ENCODE data around the gene CFAP157.

CFAP157 gene

DNA sequence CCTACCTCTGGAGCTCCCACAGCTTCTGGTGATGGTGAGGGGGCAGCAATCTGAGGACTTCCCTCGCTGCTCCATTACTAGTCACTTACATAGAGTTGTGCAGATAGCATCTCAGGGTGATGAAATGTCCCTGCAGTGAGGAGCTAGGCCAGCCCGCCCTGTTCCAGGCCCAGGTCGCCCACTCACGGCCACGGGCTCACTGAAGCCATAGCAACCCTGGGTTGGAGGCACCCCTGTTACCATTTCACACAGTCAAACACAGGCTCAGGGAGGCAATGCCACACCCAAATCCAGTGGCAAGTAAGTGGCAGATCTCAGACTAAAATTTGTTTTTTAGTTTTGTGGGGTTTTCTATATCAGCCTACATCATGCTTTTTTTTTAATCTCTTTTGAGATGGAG, 52.1 kb downstream of the CFAP157 start:
- no peak for DNase-seq (ENCODE audit: low read depth in 1 of 2, low spot score in 1 of 2)

GRCh38 chr9:127761061-127761460, 54.3 kb downstream of the CFAP157 start:
- DNase-seq (ENCODE audit: low read depth in 1 of 2, low spot score in 1 of 2), result no peak

DNA sequence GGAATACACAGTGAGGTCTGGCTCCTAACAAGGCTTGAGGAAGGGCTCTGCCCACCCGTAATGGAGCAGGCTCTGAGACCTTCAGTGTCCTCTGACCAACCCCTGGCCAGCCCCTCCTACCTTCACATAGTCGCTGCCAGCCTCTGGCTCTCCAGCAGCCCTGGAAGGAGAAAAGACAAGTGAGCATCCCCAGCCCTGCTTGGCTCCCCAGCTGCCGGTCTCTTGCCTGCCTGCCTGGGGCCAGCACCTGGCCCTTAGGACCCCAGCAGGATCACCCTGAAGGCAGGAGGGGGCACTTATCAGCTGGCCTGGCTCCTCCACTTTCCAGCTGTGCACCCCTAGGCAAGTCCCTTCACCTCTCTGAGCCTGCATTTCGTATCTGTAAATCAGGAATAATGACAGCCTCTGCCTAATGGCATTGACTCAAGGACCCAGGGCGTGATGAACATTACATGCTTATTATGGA, 54.7 kb downstream of the CFAP157 start:
- no peak for DNase-seq (ENCODE audit: low read depth in 1 of 2, low spot score in 1 of 2)

- DNase-seq (ENCODE audit: low read depth in 1 of 2, low spot score in 1 of 2), result no peak
Measured at GRCh38 chr9:127762111-127762676, 55.4 kb downstream of the CFAP157 start.

- no peak for DNase-seq (ENCODE audit: low read depth in 1 of 2, low spot score in 1 of 2)
Measured at GRCh38 chr9:127763918-127764384, 57.2 kb downstream of the CFAP157 start.

DNA sequence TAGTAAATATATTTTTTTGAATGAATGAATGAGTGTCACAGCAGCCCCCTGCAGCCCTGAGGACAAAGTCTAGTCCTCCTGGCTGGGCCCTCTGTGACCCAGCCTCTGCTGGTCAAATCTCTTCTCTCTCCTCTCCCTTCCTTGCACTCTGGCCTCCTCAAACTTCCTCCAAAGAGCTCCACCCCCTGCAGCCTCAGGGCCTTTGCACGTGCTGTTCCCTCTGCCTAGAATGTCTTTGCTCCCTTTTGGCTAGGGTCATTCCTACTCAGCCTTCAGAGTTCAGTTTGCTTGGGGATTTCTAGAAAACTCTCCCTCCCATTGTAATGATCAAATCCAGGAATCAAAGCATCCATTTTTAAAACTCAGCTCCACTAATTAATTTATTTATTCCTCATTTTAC, 58.6 kb downstream of the CFAP157 start:
- no peak for DNase-seq (ENCODE audit: low read depth in 1 of 2, low spot score in 1 of 2)

Data from activated CD4-positive, alpha-beta T cell treated with anti-CD3 and anti-CD28 coated beads, Interleukin-2, amount 50 U/mL, for 24 hours (primary cell).